ENCODE data around the gene GIMD1.

- TF ChIP-seq EZH2 (IDR thresholded peaks at IDR 0.05; ENCODE audit: low read depth, unreplicated experiment) (no peak), POLR2AphosphoS5 (IDR thresholded peaks at IDR 0.05; ENCODE audit: low read depth) (no peak), NANOG (IDR thresholded peaks at IDR 0.05; ENCODE audit: borderline replicate concordance) (no peak), EZH2phosphoT487 (IDR thresholded peaks at IDR 0.05; ENCODE audit: unreplicated experiment) (no peak), CREB1 (CRISPR knock-in tag; IDR thresholded peaks at IDR 0.05; ENCODE audit: low read depth) (no peak), JUNB (IDR thresholded peaks at IDR 0.05; ENCODE audit: unreplicated experiment) (no peak), ZNF462 (CRISPR knock-in tag; IDR thresholded peaks at IDR 0.05) (no peak), ZNF114 (CRISPR knock-in tag; IDR thresholded peaks at IDR 0.05) (no peak), STAT1 (IDR thresholded peaks at IDR 0.05; ENCODE audit: unreplicated experiment) (no peak), ZNF331 (CRISPR knock-in tag; IDR thresholded peaks at IDR 0.05; ENCODE audit: low read depth) (no peak)
- TF ChIP-seq, protein P1, sequence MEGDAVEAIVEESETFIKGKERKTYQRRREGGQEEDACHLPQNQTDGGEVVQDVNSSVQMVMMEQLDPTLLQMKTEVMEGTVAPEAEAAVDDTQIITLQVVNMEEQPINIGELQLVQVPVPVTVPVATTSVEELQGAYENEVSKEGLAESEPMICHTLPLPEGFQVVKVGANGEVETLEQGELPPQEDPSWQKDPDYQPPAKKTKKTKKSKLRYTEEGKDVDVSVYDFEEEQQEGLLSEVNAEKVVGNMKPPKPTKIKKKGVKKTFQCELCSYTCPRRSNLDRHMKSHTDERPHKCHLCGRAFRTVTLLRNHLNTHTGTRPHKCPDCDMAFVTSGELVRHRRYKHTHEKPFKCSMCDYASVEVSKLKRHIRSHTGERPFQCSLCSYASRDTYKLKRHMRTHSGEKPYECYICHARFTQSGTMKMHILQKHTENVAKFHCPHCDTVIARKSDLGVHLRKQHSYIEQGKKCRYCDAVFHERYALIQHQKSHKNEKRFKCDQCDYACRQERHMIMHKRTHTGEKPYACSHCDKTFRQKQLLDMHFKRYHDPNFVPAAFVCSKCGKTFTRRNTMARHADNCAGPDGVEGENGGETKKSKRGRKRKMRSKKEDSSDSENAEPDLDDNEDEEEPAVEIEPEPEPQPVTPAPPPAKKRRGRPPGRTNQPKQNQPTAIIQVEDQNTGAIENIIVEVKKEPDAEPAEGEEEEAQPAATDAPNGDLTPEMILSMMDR (conservative IDR thresholded peaks at IDR 0.05; ENCODE audit: low read depth in 2 of 2) = no peak
- TF ChIP-seq, protein P2, sequence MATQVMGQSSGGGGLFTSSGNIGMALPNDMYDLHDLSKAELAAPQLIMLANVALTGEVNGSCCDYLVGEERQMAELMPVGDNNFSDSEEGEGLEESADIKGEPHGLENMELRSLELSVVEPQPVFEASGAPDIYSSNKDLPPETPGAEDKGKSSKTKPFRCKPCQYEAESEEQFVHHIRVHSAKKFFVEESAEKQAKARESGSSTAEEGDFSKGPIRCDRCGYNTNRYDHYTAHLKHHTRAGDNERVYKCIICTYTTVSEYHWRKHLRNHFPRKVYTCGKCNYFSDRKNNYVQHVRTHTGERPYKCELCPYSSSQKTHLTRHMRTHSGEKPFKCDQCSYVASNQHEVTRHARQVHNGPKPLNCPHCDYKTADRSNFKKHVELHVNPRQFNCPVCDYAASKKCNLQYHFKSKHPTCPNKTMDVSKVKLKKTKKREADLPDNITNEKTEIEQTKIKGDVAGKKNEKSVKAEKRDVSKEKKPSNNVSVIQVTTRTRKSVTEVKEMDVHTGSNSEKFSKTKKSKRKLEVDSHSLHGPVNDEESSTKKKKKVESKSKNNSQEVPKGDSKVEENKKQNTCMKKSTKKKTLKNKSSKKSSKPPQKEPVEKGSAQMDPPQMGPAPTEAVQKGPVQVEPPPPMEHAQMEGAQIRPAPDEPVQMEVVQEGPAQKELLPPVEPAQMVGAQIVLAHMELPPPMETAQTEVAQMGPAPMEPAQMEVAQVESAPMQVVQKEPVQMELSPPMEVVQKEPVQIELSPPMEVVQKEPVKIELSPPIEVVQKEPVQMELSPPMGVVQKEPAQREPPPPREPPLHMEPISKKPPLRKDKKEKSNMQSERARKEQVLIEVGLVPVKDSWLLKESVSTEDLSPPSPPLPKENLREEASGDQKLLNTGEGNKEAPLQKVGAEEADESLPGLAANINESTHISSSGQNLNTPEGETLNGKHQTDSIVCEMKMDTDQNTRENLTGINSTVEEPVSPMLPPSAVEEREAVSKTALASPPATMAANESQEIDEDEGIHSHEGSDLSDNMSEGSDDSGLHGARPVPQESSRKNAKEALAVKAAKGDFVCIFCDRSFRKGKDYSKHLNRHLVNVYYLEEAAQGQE (IDR thresholded peaks at IDR 0.05; ENCODE audit: unreplicated experiment) = no peak
- TF ChIP-seq, protein P3, sequence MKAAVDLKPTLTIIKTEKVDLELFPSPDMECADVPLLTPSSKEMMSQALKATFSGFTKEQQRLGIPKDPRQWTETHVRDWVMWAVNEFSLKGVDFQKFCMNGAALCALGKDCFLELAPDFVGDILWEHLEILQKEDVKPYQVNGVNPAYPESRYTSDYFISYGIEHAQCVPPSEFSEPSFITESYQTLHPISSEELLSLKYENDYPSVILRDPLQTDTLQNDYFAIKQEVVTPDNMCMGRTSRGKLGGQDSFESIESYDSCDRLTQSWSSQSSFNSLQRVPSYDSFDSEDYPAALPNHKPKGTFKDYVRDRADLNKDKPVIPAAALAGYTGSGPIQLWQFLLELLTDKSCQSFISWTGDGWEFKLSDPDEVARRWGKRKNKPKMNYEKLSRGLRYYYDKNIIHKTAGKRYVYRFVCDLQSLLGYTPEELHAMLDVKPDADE (IDR thresholded peaks at IDR 0.05) = no peak
These were observed 6.3 kb downstream of the GIMD1 start for GRCh38 chr4:106362086-106362825.

All from GM23338 (cell line).